Renal pelvis (tissue), 4 donors: ENCODE measurements around the gene ZNF627. TPM values are rescaled to one million over a fixed set of nuclear protein-coding genes. Genes with fewer than 3 reads are reported as not detected.
"Not testable (repeated sequence)": the region's sequence is repeated elsewhere in the genome, so short reads cannot be mapped to it uniquely, and the experiment has no call there.

Experiments
- DNase-seq: peaks from one replicate; pipeline ENCODE4 v3.0.0-alpha.2; 2013
- polyA plus RNA-seq, 3 donors: library from polyadenylated mRNA; unstranded; fragments of 120-200 nt; gene quantifications; one replicate each; pipeline ENCODE4 v1.2.1, GENCODE V29; 2013; ENCODE audit not compliant: insufficient read length in 3 of 3

The ZNF627 gene
- polyA plus RNA-seq, 3 donors: 39.3 to 43.3 (median 40.8) TPM

- DNase-seq: no peak
These were observed 20.1 kb downstream of the ZNF627 start for GRCh38 chr19:11617180-11618062.

GRCh38 chr19:11620553-11620952 lies 23.3 kb downstream of the ZNF627 start:
- no peak for DNase-seq

DNA sequence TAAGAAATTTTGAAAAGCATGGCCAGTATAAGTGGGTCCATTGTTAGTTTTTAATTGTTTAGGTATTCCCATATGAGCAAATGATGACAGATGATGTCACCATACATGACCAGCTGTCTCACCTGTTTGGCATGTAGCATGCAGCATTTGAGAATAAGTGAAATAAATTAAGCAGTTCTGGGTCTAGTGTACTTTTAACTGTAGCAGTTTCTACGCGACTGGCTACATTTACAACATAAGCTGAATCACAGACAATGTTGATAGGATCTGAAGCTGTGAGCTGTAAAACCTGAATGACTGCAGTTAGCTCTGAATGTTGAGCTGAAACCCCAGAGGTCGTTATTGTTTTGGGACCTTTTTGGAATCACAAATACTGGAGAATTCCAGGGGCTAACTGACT lies 25.1 kb downstream of the ZNF627 start:
- DNase-seq: peak; percentile 15

- no peak for DNase-seq
These were observed 26.8 kb downstream of the ZNF627 start for GRCh38 chr19:11624069-11624463.

GRCh38 chr19:11626252-11626651 lies 29.0 kb downstream of the ZNF627 start:
- DNase-seq: no peak

GRCh38 chr19:11633223-11633622 lies 35.9 kb downstream of the ZNF627 start:
- no peak for DNase-seq

DNA sequence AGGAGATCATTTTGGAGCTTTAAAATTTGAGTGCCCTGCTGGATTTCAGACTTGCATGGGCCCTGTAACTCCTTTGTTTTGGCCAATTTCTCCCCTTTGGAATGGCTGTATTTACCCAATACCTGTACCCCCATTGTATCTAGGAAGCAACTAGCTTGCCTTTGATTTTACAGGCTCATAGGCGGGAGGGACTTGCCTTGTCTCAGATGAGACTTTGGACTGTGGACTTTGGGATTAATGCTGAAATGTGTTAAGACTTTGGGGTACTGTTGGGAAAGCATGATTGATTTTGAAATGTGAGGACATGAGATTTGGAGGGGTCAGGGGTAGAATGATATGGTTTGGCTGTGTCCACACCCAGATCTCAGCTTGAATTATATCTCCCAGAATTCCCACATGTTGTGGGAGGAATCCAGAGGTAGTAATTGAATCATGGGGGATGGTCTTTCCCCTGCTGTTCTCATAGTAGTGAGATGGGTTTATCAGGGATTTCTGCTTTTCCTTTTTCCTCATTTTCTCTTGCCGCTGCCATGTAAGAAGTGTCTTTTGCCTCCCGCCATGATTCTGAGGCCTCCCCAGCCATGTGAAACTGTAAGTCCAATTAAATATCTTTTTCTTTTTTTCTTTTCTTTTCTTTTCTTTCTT lies 36.9 kb downstream of the ZNF627 start:
- DNase-seq: not testable (repeated sequence)

DNA sequence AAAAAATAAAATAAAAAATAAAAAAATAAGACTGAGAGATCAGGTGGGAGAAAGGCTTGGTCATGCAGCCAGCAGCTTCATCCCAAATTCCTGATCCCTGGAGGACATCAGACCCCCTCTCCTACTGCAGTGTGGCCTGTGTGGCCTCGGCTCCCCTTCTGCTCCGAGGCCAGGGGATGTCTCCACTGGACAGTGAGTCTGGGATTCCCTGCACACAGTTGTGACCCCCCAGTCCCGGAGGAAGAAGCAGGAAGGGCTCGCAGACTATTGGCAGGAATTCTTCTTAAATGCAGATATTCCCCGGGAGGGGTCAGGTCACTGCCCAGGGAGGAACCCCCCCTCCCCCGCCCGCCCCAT lies 41.9 kb downstream of the ZNF627 start:
- no peak for DNase-seq

DNA sequence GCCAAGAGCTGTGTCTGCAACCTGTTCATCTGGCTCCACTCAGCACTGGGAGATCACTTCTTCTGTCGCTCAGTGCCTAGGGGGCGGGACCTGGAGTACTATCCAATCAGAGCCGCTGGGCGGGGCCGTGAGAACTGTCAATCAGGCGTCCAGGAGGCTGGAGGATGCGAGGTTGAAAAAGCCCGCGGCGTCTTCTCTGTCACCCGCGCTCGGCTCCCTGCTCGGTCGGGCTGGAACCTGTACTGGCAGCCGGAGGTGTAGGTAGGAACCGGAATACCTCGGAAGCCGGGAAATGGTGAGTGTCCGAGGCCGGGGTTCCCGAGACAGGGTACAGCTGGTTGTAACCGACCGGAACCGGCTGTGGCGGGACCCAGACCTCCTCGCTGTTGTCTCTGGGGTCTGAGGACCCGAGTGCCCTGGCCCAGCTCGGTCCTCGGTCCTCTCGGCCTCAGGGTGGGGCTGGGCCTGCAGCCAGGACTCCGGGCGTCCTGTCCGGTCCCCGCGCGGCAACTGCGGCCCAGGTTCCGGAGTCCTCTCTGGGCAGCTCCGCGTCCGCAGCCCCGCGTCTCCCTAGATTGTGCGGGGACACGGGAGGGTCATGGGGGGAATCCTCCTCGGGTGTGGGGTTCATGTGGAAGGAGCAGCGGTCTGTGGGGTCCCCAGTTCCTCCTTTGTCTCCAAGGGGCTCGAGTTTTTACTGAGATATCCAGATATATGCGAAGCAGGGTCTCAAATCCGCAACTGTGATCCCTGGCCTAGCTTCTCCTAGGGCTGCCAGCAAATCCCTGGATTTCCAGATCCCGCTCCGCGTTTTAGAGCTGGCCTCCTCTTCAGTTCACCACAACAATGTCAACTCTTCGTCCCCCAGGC lies 42.6 kb downstream of the ZNF627 start:
- DNase-seq: peak; percentile 97

- DNase-seq: no peak
These were observed 44.0 kb downstream of the ZNF627 start for GRCh38 chr19:11641244-11641643.

DNA sequence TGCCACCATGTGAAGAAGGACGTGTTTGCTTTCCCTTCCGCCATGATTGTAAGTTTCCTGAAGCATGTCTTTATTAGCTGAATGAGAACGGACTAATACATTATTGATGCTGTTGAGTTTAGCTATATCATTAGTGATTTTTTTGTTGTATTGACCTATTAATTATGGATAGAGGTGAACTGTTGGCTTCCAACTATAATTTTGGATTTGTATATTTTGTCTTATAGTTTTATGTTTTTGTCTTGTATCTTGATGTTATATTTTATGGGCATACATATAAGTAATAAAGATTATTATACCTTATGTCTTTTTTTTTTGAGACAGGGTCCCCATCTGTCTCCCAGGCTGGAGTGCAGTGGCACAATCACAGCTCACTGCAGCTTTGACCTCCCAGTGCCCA lies 45.6 kb downstream of the ZNF627 start:
- DNase-seq: no peak

GRCh38 chr19:11649941-11650340 lies 52.7 kb downstream of the ZNF627 start:
- DNase-seq: no peak

DNA sequence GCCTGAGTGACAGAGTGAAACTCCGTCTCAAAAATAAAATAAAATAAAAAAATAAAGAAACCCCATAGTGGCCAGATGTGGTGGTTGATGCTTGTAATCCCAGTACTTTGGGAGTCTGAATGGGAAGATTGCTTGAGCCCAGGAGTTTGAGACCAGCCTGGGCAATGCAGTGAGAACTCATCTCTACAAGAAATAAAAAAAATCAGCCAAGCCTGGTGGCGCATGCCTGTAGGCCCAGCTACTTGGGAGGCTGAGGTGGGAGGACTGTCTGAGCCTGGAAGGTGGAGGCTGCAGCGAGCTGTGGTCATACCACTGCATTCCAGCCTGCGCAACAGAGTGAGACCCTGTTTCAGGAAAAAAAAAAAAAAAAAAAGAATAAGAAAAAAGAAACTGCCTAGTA lies 53.8 kb downstream of the ZNF627 start:
- DNase-seq: no peak

DNA sequence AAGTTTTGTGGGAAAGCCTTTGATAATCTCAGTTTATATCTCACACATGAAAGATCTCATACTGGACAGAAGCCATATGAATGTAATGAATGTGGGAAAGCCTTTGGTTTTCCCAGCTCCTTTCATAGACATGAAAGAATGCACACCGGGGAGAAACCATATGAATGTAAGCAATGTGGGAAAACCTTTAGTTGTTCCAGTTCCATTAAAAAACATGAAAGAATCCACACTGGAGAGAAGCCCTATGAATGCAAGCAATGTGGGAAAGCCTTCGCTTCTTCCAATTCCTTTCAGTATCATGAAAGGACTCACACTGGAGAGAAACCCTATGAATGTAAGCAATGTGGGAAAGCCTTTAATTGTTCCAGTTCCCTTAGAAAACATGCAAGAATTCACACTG lies 54.8 kb downstream of the ZNF627 start:
- DNase-seq: no peak

DNA sequence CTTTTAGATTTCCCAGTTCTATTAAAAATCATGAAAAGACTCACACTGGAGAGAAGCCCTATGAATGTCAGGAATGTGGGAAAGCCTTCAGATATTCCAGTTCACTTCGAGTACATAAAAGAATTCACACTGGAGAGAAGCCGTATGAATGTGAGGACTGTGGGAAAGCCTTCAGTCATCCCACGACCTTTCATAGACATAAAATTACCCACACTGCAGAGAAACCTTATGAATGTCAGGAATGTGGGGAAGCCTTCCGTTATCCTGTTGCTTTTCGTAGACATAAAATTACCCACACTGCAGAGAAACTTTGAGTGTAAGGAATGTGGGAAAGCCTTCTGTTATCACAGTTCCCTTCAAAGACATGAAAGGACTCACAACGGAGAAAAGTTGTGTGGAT lies 55.2 kb downstream of the ZNF627 start:
- no peak for DNase-seq

GRCh38 chr19:11656535-11656934 lies 59.3 kb downstream of the ZNF627 start:
- no peak for DNase-seq

GRCh38 chr19:11657307-11657706 lies 60.0 kb downstream of the ZNF627 start:
- DNase-seq: no peak

- no peak for DNase-seq
These were observed 61.7 kb downstream of the ZNF627 start for GRCh38 chr19:11658970-11659369.

- no peak for DNase-seq
These were observed 62.3 kb downstream of the ZNF627 start for GRCh38 chr19:11659612-11660011.

- no peak for DNase-seq
These were observed 65.0 kb downstream of the ZNF627 start for GRCh38 chr19:11662278-11662677.

- no peak for DNase-seq
These were observed 65.9 kb downstream of the ZNF627 start for GRCh38 chr19:11663181-11663591.
